Neural cell (in vitro differentiated cells): ENCODE data around the gene PHACTR1.

Experiments used
- EZH2 ChIP-seq: fragments of 200-600, 300-800 bp; shearing (Covaris generic), sonication (generic); IDR thresholded peaks from 2 replicates; pipeline ENCODE4 v1.6.1; 2014; ENCODE audit warnings: antibody characterized with exemption, low read length, borderline replicate concordance, mild to moderate bottlenecking; ENCODE audit not compliant: insufficient read depth, poor library complexity, severe bottlenecking
- MXI1 ChIP-seq: fragments of 450-650 bp; conservative IDR thresholded peaks from 2 replicates; pipeline ENCODE4 v1.6.1; 2014; ENCODE audit warnings: antibody characterized with exemption, mild to moderate bottlenecking; ENCODE audit not compliant: poor library complexity, severe bottlenecking
- RAD21 ChIP-seq: fragments of 450-650 bp; conservative IDR thresholded peaks from 2 replicates; pipeline ENCODE4 v1.6.1; 2014; ENCODE audit warnings: antibody characterized with exemption, mild to moderate bottlenecking, moderate library complexity
- SMC3 ChIP-seq: fragments of 450-650 bp; conservative IDR thresholded peaks from 2 replicates; pipeline ENCODE4 v1.6.1; 2014; ENCODE audit warnings: antibody characterized with exemption, mild to moderate bottlenecking, moderate library complexity; ENCODE audit not compliant: poor library complexity
- TAF1 ChIP-seq: IDR thresholded peaks from 2 replicates; pipeline ENCODE4 v1.6.1; 2012; ENCODE audit warnings: low read depth
- TF ChIP-seq, protein P1 (sequence below): fragments of 450-650 bp; IDR thresholded peaks from 2 replicates; pipeline ENCODE4 v1.5.1; 2014; ENCODE audit warnings: antibody characterized with exemption, mild to moderate bottlenecking, moderate library complexity; ENCODE audit not compliant: poor library complexity, severe bottlenecking

- TF ChIP-seq EZH2 (no peak), SMC3 (no peak), RAD21 (no peak), TAF1 (no peak), MXI1 (no peak)
- TF ChIP-seq, protein P1, sequence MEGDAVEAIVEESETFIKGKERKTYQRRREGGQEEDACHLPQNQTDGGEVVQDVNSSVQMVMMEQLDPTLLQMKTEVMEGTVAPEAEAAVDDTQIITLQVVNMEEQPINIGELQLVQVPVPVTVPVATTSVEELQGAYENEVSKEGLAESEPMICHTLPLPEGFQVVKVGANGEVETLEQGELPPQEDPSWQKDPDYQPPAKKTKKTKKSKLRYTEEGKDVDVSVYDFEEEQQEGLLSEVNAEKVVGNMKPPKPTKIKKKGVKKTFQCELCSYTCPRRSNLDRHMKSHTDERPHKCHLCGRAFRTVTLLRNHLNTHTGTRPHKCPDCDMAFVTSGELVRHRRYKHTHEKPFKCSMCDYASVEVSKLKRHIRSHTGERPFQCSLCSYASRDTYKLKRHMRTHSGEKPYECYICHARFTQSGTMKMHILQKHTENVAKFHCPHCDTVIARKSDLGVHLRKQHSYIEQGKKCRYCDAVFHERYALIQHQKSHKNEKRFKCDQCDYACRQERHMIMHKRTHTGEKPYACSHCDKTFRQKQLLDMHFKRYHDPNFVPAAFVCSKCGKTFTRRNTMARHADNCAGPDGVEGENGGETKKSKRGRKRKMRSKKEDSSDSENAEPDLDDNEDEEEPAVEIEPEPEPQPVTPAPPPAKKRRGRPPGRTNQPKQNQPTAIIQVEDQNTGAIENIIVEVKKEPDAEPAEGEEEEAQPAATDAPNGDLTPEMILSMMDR = no peak
Observed at GRCh38 chr6:12861603-12862002, 145.0 kb downstream of the PHACTR1 start.
